A549 (cell line): ENCODE results near the gene VAPA. TPM values are rescaled to one million over a fixed set of nuclear protein-coding genes. Genes with fewer than 3 reads are reported as not detected.
"Not testable (repeated sequence)": the region's sequence is repeated elsewhere in the genome, so short reads cannot be mapped to it uniquely, and the experiment has no call there.

ENCODE experiments used
- ATAC-seq, 2 experiments: fragments of 200-7000 bp in 1 of 2; fragments of >200 bp in 1 of 2; cut with Nextera tagmentation in 1 of 2; cut with Tn5 transposase in 1 of 2; 3 replicates each; pipeline versions ENCODE4 v1.8.0 to v1.9.1; 2018 to 2020; ENCODE audit warnings: mild to moderate bottlenecking in 1 of 2, moderate library complexity in 1 of 2
- CTCF ChIA-PET: fragments of 300-600 bp; sonication (Branson Sonifier 250); formaldehyde crosslinking; extraction: SDS; loops from one replicate; lab custom pipeline; 2021; ENCODE audit warnings: antibody characterized with exemption, inconsistent platforms; lab: Yijun Ruan, JAX
- POLR2A ChIA-PET: fragments of 350-600 bp; formaldehyde crosslinking; extraction: SDS; loops from one replicate; lab custom pipeline; 2021; ENCODE audit warnings: antibody characterized with exemption, inconsistent platforms; lab: Yijun Ruan, JAX
- DNase-seq, 2 experiments: peaks; one replicate each; pipeline versions ENCODE4 v3.0.0 to v3.0.0-alpha.2; 2011 to 2016; ENCODE audit warnings: low read depth in 1 of 2, low spot score in 1 of 2
- FAIRE-seq: peaks from 2 replicates; lab custom pipeline; 2011; peaks lifted over from hg19 to GRCh38; lab: Jason Lieb, UNC
- H3K27ac ChIP-seq, 2 experiments: fragments of >200 bp; sonication (Bioruptor Twin); formaldehyde crosslinking; 3 replicates each; pipeline ENCODE4 v1.5.1; 2016 to 2017
- H3K4me1 ChIP-seq: fragments of >200 bp; sonication (Bioruptor Twin); formaldehyde crosslinking; 3 replicates; pipeline ENCODE4 v1.6.1; 2016
- H3K4me2 ChIP-seq: fragments of >200 bp; sonication (Bioruptor Twin); formaldehyde crosslinking; 3 replicates; pipeline ENCODE4 v1.6.1; 2016
- H3K4me3 ChIP-seq: fragments of >200 bp; sonication (Bioruptor Twin); formaldehyde crosslinking; 3 replicates; pipeline ENCODE4 v1.5.1; 2016
- H3K9me3 ChIP-seq: fragments of >200 bp; sonication (Bioruptor Twin); formaldehyde crosslinking; 3 replicates; pipeline ENCODE4 v1.6.1; 2016
- CBX2 ChIP-seq: fragments of 200-600 bp; sonication (generic); IDR thresholded peaks from 2 replicates; pipeline ENCODE4 v1.6.1; 2016; ENCODE audit warnings: low read depth, mild to moderate bottlenecking, borderline replicate concordance
- CBX8 ChIP-seq: fragments of 200-600 bp; sonication (generic); IDR thresholded peaks from 2 replicates; pipeline ENCODE4 v1.6.1; 2016
- CTCF ChIP-seq: fragments of >200 bp; sonication (Bioruptor Twin); formaldehyde crosslinking; IDR thresholded peaks from 3 replicates; pipeline ENCODE4 v1.5.1; 2016
- FOSL2 ChIP-seq, 2 experiments: fragments of 450-650 bp in 1 of 2; fragments of >200 bp in 1 of 2; sonication (Bioruptor Twin) in 1 of 2; formaldehyde crosslinking; IDR thresholded peaks; 2 replicates each; pipeline versions ENCODE4 v1.5.0 to v1.6.1; 2016 to 2020; ENCODE audit warnings: mild to moderate bottlenecking in 1 of 2, moderate library complexity in 1 of 2
- GATA3 ChIP-seq: IDR thresholded peaks from 2 replicates; pipeline ENCODE4 v1.6.1; 2012; ENCODE audit warnings: borderline replicate concordance
- HDAC2 ChIP-seq: fragments of 200-600 bp; sonication (generic); IDR thresholded peaks from 2 replicates; pipeline ENCODE4 v1.6.1; 2016
- HES2 ChIP-seq: fragments of >200 bp; sonication (Bioruptor Twin); formaldehyde crosslinking; IDR thresholded peaks from 2 replicates; pipeline ENCODE4 v1.6.1; 2016
- HOXB13 ChIP-seq: fragments of 250-450 bp; sonication (Bioruptor Pico); IDR thresholded peaks from 2 replicates; pipeline ENCODE4 v1.5.0; 2020; ENCODE audit warnings: low read depth, mild to moderate bottlenecking, moderate library complexity
- HOXB5 ChIP-seq: fragments of 250-450 bp; sonication (Bioruptor Pico); IDR thresholded peaks from 2 replicates; pipeline ENCODE4 v1.5.0; 2020; ENCODE audit warnings: mild to moderate bottlenecking, moderate library complexity
- KDM1A ChIP-seq: fragments of 200-600 bp; sonication (generic); IDR thresholded peaks from 2 replicates; pipeline ENCODE4 v1.6.1; 2016; ENCODE audit warnings: low read depth, mild to moderate bottlenecking
- KDM5A ChIP-seq: fragments of 200-600 bp; sonication (generic); IDR thresholded peaks from 2 replicates; pipeline ENCODE4 v1.6.1; 2016; ENCODE audit warnings: antibody characterized with exemption, mild to moderate bottlenecking
- MAFK ChIP-seq: fragments of 450-650 bp; IDR thresholded peaks from 2 replicates; pipeline ENCODE4 v1.6.1; 2014; ENCODE audit not compliant: partially characterized antibody
- MAZ ChIP-seq: fragments of 150-350 bp; IDR thresholded peaks from 2 replicates; pipeline ENCODE4 v1.6.1; 2014; ENCODE audit warnings: antibody characterized with exemption, low read depth, low read length, borderline replicate concordance
- MYC ChIP-seq: IDR thresholded peaks from 2 replicates; pipeline ENCODE4 v1.6.1; 2012; ENCODE audit warnings: mild to moderate bottlenecking, inconsistent platforms, low read length, improper control_type of control experiment, borderline replicate concordance
- NFE2L2 ChIP-seq: fragments of 150-350 bp; conservative IDR thresholded peaks from 2 replicates; pipeline ENCODE4 v1.6.1; 2014; ENCODE audit warnings: low read length
- PHF8 ChIP-seq: fragments of 200-600 bp; sonication (generic); IDR thresholded peaks from 2 replicates; pipeline ENCODE4 v1.6.1; 2016; ENCODE audit warnings: low read depth, mild to moderate bottlenecking, antibody characterized with exemption, moderate library complexity, borderline replicate concordance
- POLR2A ChIP-seq: IDR thresholded peaks from 2 replicates; pipeline ENCODE4 v1.6.1; 2012; ENCODE audit warnings: mild to moderate bottlenecking, low read length
- POLR2AphosphoS2 ChIP-seq: conservative IDR thresholded peaks from 2 replicates; pipeline ENCODE4 v1.6.1; 2012; ENCODE audit warnings: low read length, improper control_type of control experiment, inconsistent platforms
- REST ChIP-seq: fragments of 200-600 bp; sonication (generic); IDR thresholded peaks from 2 replicates; pipeline ENCODE4 v1.6.1; 2016; ENCODE audit warnings: antibody characterized with exemption, mild to moderate bottlenecking, moderate library complexity
- RNF2 ChIP-seq: fragments of 200-600 bp; sonication (generic); IDR thresholded peaks from 2 replicates; pipeline ENCODE4 v1.6.1; 2016; ENCODE audit warnings: low read depth, mild to moderate bottlenecking, antibody characterized with exemption, moderate library complexity, borderline replicate concordance
- TFCP2L1 ChIP-seq: fragments of 250-450 bp; sonication (Bioruptor Pico); IDR thresholded peaks from 2 replicates; pipeline ENCODE4 v1.5.0; 2021; ENCODE audit warnings: mild to moderate bottlenecking
- TP53 ChIP-seq: fragments of 250-450 bp; sonication (Bioruptor Pico); IDR thresholded peaks from 2 replicates; pipeline ENCODE4 v1.5.0; 2021; ENCODE audit warnings: mild to moderate bottlenecking, moderate library complexity
- WGBS: methylation state at CpG from one replicate; pipeline ENCODE4 v1.1.6; 2017; ENCODE audit errors: missing lambda C conversion rate; 5-methylcytosine and 5-hydroxymethylcytosine counted together
- polyA plus RNA-seq, 4 experiments: library from polyadenylated mRNA; depleted of rRNA in 3 of 4; stranded (reverse); fragments of >200 nt; fragmentation: RNase III in 1 of 4; extraction: RNeasy Plus Mini Kit Qiagen cat#74134 plus additional on column Dnase treatment in 1 of 4; gene quantifications; 2 replicates in 3 of 4; 3 replicates in 1 of 4; pipeline ENCODE4 v1.2.3, GENCODE V29; 2011 to 2017

The VAPA gene
- polyA plus RNA-seq, 2 of the 4 experiments (the other 2 are of a cell fraction) = 161 to 391 TPM

- CTCF ChIA-PET = interaction anchor here (1.2 kb wide), 1 partner anchor 16 kb away, joined by 3 read pairs; no protein-coding TSS in a partner anchor
- POLR2A ChIA-PET = no interaction called here
- DNase-seq (no peak), FAIRE-seq (no peak), ATAC-seq (no peak)
- no peak overlapping the region for H3K4me3 ChIP-seq
- peak overlapping the region in 1 of 2 experiments; percentile 71; a peak in 3 of 6 replicates for H3K27ac ChIP-seq
- 90% methylated on average over 6 of the region's 6 CpGs for WGBS
- H3K9me3 ChIP-seq = no peaks in the 10 kb centered on the region
- peaks cover 20% of the 10 kb centered on the region for H3K4me1 ChIP-seq
- H3K4me2 ChIP-seq = no peak overlapping the region
- TF ChIP-seq POLR2A = no peak
- no peak for TF ChIP-seq HES2
- no peak for TF ChIP-seq HOXB13
- TF ChIP-seq HOXB5 = no peak
- no peak for TF ChIP-seq GATA3
- TF ChIP-seq CTCF = no peak
- TF ChIP-seq FOSL2 (IDR thresholded peaks at IDR 0.05) = no peak
- no peak for TF ChIP-seq FOSL2 (CRISPR knock-in tag; IDR thresholded peaks at IDR 0.05)
- no peak for TF ChIP-seq TP53 (CRISPR knock-in tag)
- TF ChIP-seq NFE2L2 = no peak
- TF ChIP-seq HDAC2 = no peak
- TF ChIP-seq CBX8 = no peak
- no peak for TF ChIP-seq TFCP2L1
- TF ChIP-seq REST = no peak
- no peak for TF ChIP-seq CBX2
- TF ChIP-seq MAZ = no peak
- TF ChIP-seq RNF2 = no peak
- TF ChIP-seq KDM1A = no peak
- no peak for TF ChIP-seq PHF8
- TF ChIP-seq MYC = no peak
These were observed 19.3 kb upstream of the VAPA start for GRCh38 chr18:9894454-9895068.

- no peak for FAIRE-seq
- peak overlapping the region in 1 of 2 experiments; percentile 38; a peak in 1 of 6 replicates for H3K27ac ChIP-seq
- TF ChIP-seq KDM5A (no peak), GATA3 (no peak), POLR2AphosphoS2 (no peak), MAFK (no peak)
- TF ChIP-seq, all 56 proteins: peak for 0
- ATAC-seq (no peak), DNase-seq (no peak)
- WGBS = 98% methylated on average over 5 of the region's 5 CpGs
- H3K4me3 ChIP-seq = no peak overlapping the region
- peaks cover 35% of the 10 kb centered on the region for H3K4me1 ChIP-seq
- CTCF ChIA-PET = no interaction called here
- H3K4me2 ChIP-seq = no peak overlapping the region
- POLR2A ChIA-PET = no interaction called here
- H3K9me3 ChIP-seq = no peaks in the 10 kb centered on the region
These were observed 16.7 kb upstream of the VAPA start for GRCh38 chr18:9897129-9897528.

- POLR2A ChIA-PET, ATAC-seq, H3K4me3 ChIP-seq, DNase-seq, FAIRE-seq, H3K4me2 ChIP-seq, CTCF ChIA-PET, H3K9me3 ChIP-seq: not testable (repeated sequence)
- Histone ChIP-seq H3K27ac (peak overlapping the region; percentile 65 to 72; a peak in 4 of 6 replicates), H3K4me1 (peaks cover 35% of the 10 kb centered on the region)
- WGBS = 95% methylated on average over 10 of the region's 10 CpGs
These were observed 16.0 kb upstream of the VAPA start for GRCh38 chr18:9897787-9898291.
